ENCODE data around the gene SGMS1.
"Not testable (repeated sequence)": the region's sequence is repeated elsewhere in the genome, so short reads cannot be mapped to it uniquely, and the experiment has no call there.

SGMS1 gene

GRCh38 chr10:50503156-50503555 lies 120.6 kb downstream of the SGMS1 start:
- DNase-seq, result not testable (repeated sequence)

DNA sequence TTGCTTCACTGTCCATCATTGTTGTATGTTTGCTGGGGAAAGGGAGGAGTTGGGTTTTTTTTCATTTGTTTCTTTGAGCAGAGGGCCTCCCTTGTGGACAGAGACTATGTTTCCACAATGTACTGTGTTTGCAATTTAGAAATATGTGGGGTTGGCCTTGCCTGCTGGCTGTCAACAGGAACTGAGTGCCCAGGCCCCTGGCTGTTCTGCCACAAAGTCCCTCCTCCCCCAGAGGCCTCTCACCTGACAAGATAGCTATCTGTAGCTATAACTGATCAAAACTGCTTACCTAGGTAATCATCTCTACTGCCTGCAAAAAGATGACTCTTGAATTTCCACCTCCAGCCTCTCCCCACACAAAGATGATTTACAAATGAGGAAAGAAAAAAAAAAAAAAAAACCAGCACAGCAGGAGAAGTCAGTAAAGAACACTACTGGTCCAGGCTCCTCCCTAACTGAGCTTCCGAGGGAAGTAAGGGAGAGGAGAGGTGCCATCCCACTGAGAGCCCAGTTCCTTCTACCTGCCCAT lies 121.8 kb downstream of the SGMS1 start:
- no peak for DNase-seq

- peak; percentile 38 for DNase-seq
Measured at GRCh38 chr10:50501478-50501877, 122.3 kb downstream of the SGMS1 start.

- no peak for DNase-seq
Measured at GRCh38 chr10:50498465-50498864, 125.3 kb downstream of the SGMS1 start.

DNA sequence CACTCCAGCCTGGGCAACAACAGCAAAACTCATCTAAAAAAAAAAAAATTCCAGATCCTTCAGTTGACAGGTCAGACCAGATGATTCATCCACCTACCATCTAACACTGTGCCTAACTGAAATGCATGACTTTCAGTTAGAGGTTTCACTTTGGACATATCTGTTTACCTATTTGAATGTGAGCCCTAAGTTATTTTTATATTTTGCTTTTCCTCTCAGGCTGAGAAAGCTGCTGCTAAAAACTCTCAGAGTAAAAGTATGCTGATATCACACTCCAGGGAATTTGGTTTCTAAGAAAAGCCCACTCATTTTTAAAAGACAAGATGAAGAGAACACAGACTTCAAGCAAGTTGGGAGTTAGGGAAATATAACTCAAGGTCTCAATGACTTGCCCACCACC lies 126.0 kb downstream of the SGMS1 start:
- peak; percentile 84 for DNase-seq

DNA sequence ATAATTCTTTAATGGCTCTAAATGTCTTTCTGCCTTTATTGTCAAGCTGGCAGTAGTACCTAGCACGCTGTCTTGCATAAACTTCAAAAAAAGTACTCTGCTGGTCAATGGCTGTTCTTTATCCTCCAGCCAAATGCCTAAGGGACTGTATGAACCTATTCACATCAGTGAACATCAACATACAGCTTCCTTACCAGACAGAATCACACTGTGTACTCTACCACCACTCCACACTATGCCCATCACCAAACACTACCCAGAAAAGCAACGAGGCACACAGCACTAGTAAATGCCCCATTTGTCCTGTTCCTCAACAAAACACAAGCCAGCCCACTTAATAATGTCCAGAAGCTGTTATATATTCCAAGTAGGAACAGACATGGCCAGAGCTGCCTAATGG lies 127.5 kb downstream of the SGMS1 start:
- no peak for DNase-seq

DNA sequence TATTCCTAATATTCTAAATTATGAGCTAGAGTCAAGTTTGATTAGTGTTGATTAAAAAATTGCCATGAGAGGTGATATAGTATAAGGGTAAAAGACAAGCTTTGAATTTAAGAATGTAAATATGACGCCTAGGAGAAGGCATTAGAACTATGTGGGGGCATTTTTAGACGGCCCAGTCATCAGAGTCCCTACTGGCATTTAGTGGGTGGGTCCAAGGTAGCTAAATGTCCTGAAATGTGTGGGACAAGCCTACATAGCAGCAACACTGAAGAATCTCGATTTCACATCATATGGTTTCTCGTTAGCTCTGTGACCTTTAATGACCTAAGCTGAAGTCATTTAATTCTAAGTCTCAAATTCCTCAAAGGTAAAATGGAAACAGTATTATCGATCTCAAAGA lies 133.5 kb downstream of the SGMS1 start:
- DNase-seq, result no peak

DNA sequence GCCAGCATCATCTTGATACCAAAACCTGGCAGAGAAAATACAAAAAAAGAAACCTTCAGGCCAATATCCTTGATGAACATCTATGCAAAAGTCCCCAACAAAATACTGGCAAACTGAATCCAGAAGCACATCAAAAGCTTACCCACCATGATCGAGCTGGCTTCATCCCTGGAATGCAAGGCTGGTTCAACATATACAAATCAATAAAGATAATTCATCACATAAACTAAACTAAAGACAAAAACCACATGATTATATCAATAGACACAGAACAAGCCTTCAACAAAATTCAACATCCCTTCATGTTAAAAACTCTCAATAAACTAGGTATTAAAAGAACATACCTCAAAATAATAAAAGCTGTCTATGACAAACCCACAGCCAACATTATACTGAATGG lies 139.2 kb downstream of the SGMS1 start:
- not testable (repeated sequence) for DNase-seq

DNA sequence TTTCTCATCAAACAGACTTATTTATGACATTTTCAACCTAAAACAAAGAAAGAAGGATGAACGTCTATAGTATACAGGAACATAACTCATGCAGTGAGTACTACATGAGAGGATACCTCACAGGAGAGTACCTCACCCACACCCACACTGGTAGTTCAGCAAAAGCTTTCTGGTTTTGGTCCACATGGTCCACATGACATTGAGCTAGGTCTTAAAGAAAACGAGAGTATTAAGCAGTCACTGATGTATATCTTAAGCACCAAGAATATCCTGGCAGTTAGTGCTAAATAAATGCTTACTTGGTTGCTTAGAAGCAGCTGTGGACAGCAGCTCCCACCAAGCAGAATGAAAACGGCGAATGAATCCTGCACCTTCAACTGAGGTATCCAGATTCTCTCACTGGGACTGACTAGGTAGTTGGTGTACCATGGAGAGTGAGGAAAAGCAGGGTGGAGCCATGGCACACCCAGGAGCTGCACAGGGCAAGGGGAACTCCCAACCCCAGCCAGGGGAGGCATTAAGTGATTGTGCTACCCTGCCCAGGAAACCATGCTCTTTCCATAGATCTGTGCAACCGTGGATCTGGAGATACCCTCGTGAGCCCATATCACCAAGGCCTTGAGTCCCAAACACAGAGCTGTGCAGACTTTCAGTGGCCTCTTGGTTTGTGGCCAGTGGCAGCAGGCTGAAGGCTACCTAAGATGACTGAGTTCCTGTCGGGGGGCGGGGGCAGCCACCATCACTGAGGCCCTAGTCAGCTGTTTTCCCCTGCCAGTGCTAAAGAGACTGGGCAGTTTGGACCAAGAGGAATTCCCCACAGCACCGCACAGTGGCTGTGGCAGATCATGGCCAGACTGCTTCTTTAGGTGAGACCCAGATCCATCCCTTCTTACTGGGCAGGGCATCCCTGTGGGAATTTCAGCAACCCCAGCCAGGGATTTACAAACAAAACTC lies 143.4 kb downstream of the SGMS1 start:
- DNase-seq, result no peak

GRCh38 chr10:50477287-50478203 lies 146.2 kb downstream of the SGMS1 start:
- no peak for DNase-seq

DNA sequence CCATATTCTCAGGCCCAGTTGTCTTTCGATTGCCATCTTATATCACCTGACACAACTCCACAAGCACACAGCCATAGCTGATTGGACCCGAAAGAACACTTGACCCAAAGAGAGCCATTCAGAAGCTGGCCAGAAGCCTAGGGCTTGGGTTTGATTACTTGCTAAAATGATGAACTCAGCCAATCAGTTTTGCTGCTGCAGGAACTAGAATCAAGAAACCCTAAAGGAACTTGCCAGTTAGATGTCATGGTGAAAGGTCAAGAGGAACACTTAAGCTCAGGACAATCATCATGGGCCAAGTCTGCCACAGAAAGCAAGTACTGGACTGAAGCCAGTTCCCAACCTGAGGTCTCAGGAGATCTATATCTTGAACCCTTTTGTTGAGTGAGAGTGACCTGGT lies 150.0 kb downstream of the SGMS1 start:
- no peak for DNase-seq

- no peak for DNase-seq
Measured at GRCh38 chr10:50472914-50473313, 150.8 kb downstream of the SGMS1 start.

DNA sequence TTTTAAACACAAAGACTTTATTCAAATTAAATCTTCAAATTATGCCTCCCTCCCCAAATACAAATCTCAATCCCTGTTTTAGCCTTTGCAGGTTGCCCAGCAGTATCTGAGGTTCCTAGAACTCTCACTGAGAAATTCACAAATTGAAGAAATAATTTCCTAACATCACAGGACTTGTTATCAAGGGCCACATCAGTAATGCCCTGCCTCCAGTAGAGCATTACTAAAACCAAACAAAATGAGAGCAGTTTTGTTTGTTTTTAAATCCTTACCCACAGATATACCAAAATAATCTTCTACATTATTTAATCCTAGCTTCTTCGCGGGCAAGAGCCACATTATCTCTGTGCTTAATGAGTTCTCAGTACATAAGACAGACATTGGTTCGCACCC lies 152.2 kb downstream of the SGMS1 start:
- no peak for DNase-seq

DNA sequence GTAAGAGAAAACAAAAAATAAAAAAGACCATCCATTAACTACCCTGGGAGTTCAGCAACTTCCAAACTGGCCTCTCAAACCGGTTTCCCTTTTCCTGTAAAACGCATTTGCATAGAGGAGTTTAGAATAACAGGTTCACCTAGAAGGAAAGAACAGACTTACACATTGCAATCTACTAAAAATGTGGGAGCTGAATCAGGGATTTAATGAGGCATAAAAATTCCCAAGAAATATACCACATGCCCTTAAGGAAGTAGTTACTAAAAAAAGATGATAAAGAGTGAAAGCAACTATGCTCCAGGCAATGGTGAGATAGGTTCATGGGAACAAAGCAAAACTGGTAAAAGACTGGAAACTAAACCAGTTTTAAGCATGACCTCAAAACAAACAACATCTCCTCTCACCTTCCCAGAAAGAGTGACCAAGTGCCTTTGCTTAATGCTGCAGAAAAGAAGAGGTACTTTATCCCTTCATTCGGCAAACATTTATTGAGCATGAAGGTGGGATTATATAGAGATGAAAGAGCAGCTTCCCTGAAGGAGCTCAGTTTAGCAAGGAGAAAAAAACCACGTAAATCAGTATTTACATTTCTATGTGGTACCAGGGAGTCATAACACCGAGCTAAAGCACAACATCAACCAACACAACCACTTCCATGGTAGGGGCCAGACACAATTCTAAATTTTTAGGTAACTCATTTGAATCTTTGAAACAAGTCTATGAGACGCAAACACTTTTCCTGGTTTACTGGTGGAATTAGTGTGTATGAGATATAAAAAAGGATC lies 152.8 kb downstream of the SGMS1 start:
- DNase-seq, result no peak

- no peak for DNase-seq
Measured at GRCh38 chr10:50470345-50470744, 153.4 kb downstream of the SGMS1 start.

DNA sequence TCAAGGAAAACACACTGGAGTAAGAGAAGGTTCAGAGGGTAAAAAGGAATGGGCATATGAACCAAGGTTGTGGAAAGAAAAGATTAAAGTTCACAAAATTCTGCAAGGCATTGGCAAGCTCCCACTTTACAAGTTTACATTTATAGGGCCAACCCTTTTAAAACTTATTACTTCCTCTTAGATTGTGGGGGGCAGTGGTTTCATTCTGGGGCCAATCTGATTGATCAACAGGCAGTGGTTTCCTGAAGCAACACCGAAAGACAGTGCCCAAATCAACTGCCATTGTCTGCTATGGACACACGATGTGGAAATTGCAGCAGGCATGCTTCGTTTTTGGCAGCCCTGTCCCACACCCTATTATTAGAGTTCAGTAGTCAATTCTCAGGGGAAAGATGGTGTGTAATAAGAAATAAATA lies 154.0 kb downstream of the SGMS1 start:
- DNase-seq, result no peak

- DNase-seq, result peak; percentile 59
Measured at GRCh38 chr10:50469288-50469687, 154.5 kb downstream of the SGMS1 start.

DNA sequence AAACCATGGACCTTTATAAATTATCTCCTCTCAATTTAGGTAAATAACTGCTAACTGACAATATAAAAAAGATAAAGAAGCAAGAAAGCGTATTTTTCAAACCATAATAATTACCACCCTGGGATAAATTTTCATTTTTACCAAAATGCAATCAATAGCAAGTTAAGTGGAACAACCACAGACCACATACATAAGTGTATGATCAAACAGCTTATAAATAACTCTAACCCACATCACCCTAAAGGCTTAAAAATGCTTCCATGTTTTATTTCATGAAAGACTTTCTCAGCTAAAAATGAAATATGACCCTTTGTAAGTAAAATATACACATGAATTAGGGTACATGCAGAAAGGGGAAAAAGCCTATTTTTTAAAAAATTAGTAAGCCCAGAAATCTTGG lies 156.5 kb downstream of the SGMS1 start:
- no peak for DNase-seq

GRCh38 chr10:50464004-50464409 lies 159.7 kb downstream of the SGMS1 start:
- DNase-seq, result peak; percentile 24

- no peak for DNase-seq
Measured at GRCh38 chr10:50461834-50462233, 161.9 kb downstream of the SGMS1 start.

GRCh38 chr10:50461123-50461522 lies 162.6 kb downstream of the SGMS1 start:
- no peak for DNase-seq

DNA sequence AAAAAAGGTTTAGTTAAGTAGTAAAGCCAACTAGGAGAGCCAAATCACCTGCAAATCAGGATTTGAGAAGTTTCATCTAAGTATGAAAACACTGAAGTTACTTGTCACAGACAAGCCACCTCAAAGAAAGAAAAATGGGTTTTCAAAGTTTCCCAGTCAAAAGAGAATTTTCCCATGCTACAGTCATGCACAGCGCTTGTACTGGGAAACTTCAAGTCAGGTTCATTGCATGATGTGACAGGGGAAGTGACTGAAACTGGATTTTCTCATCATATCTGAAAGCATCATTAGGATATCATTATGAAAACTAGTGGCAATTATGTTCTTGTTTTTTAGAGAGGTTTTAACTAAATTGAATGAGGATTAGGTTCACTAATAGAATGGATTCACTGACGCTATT lies 167.0 kb downstream of the SGMS1 start:
- no peak for DNase-seq

GRCh38 chr10:50453940-50454339 lies 169.8 kb downstream of the SGMS1 start:
- no peak for DNase-seq
